K562 (cell line): Measurements from ENCODE around the gene COL6A6. TPM values are rescaled to one million over a fixed set of nuclear protein-coding genes. Genes with fewer than 3 reads are reported as not detected.
A peak's percentile ranks its signal among the peaks of the same experiment; 100 is the strongest.
"Not testable (repeated sequence)": the region's sequence is repeated elsewhere in the genome, so short reads cannot be mapped to it uniquely, and the experiment has no call there.

Experiments used
- ATAC-seq: fragments of 200-7000 bp; cut with Tn5 transposase; 3 replicates; pipeline ENCODE4 v1.9.1; 2020; ENCODE audit warnings: moderate library complexity
- BruUV-seq: library from RNA; stranded (reverse); fragments of 400-500 nt; replicated peaks from 2 replicates; lab custom pipeline; 2021; lab: Mats Ljungman, UMichigan
- CTCF ChIA-PET: fragments of 300-600 bp; formaldehyde crosslinking; extraction: SDS; loops from one replicate; lab custom pipeline; 2021; ENCODE audit warnings: low intra/inter-chr PET ratio; lab: Yijun Ruan, JAX
- POLR2A ChIA-PET: fragments of 300-600, 350-650 bp; sonication (Branson Sonifier 250); formaldehyde crosslinking; extraction: SDS; loops from one replicate; lab custom pipeline; 2021; ENCODE audit warnings: antibody characterized with exemption, inconsistent platforms; lab: Yijun Ruan, JAX
- DNase-seq, 4 experiments: peaks; one replicate each; pipeline versions ENCODE4 v3.0.0 to v3.0.0-alpha.2; 2011 to 2018; ENCODE audit warnings: low spot score in 3 of 4, mixed read lengths in 3 of 4; ENCODE audit errors: extremely low read depth in 1 of 4
- FAIRE-seq: peaks from 2 replicates; lab custom pipeline; 2011; peaks lifted over from hg19 to GRCh38; lab: Jason Lieb, UNC
- H2AFZ ChIP-seq: 2 replicates; pipeline ENCODE4 v1.6.0; 2011; ENCODE audit warnings: low read depth, low read length, control low read depth, inconsistent platforms
- H3K27ac ChIP-seq: fragments of 200-600 bp; 3 replicates; pipeline ENCODE4 v1.8.0; 2011; ENCODE audit warnings: low read depth, mild to moderate bottlenecking, control low read depth, inconsistent platforms, low read length, moderate library complexity, mixed read lengths; ENCODE audit errors: extremely low read depth
- H3K27me3 ChIP-seq, 2 experiments: fragments of 300-600 bp in 1 of 2; 2 replicates in 1 of 2; 3 replicates in 1 of 2; pipeline versions ENCODE4 v1.6.0 to v1.8.0; 2011; ENCODE audit warnings: inconsistent platforms in 2 of 2, low read length in 2 of 2, mild to moderate bottlenecking in 1 of 2, mixed read lengths in 1 of 2, moderate library complexity in 1 of 2; ENCODE audit not compliant: control insufficient read depth in 2 of 2, insufficient read depth in 2 of 2
- H3K36me3 ChIP-seq: fragments of 300-600 bp; 3 replicates; pipeline ENCODE4 v1.8.0; 2011; ENCODE audit warnings: mild to moderate bottlenecking, low read length, inconsistent platforms; ENCODE audit not compliant: control insufficient read depth, insufficient read depth
- H3K4me1 ChIP-seq, 2 experiments: fragments of 200-600 bp in 1 of 2; replicated peaks in 1 of 2; 2 replicates in 1 of 2; 3 replicates in 1 of 2; pipeline versions ENCODE4 v1.5.1 to v1.8.0; 2011; ENCODE audit warnings: inconsistent platforms in 2 of 2, low read length in 2 of 2, mild to moderate bottlenecking in 1 of 2, mixed read lengths in 1 of 2, moderate library complexity in 1 of 2; ENCODE audit not compliant: control insufficient read depth in 2 of 2, insufficient read depth in 2 of 2
- H3K4me2 ChIP-seq: 2 replicates; pipeline ENCODE4 v1.6.1; 2011; ENCODE audit warnings: low read length, control low read depth, inconsistent platforms, mixed read lengths; ENCODE audit not compliant: insufficient read depth
- H3K4me3 ChIP-seq: fragments of 200-600 bp; sonication (generic), shearing (Covaris generic); 2 replicates; pipeline ENCODE4 v1.5.1; 2016; ENCODE audit warnings: control low read depth, inconsistent platforms
- H3K79me2 ChIP-seq: fragments of 200-600 bp; 3 replicates; pipeline ENCODE4 v1.8.0; 2011; ENCODE audit warnings: low read length, inconsistent platforms; ENCODE audit not compliant: control insufficient read depth, insufficient read depth
- H3K9ac ChIP-seq, 2 experiments: 2 replicates each; pipeline versions ENCODE4 v1.6.0 to v1.6.1; 2011; ENCODE audit warnings: low read depth in 2 of 2, low read length in 2 of 2, control low read depth in 1 of 2, inconsistent platforms in 1 of 2, mild to moderate bottlenecking in 1 of 2, mixed read lengths in 1 of 2; ENCODE audit not compliant: insufficient read depth in 1 of 2
- H3K9me1 ChIP-seq: one replicate; pipeline ENCODE4 v1.6.0; 2011; ENCODE audit warnings: inconsistent platforms, mild to moderate bottlenecking, low read length, moderate library complexity; ENCODE audit not compliant: control insufficient read depth, insufficient read depth
- H3K9me3 ChIP-seq: replicated peaks from 2 replicates; pipeline ENCODE4 v1.5.1; 2011; ENCODE audit warnings: low read depth, low read length, inconsistent platforms; ENCODE audit not compliant: control insufficient read depth, insufficient read depth
- H4K20me1 ChIP-seq: replicated peaks from 2 replicates; pipeline ENCODE4 v1.6.1; 2011; ENCODE audit warnings: low read length, inconsistent platforms, mixed read lengths; ENCODE audit not compliant: control insufficient read depth, insufficient read depth
- MNT ChIP-seq, 2 experiments: fragments of 450-650 bp; conservative IDR thresholded peaks; 2 replicates each; pipeline ENCODE4 v1.6.1; 2017; ENCODE audit warnings: mild to moderate bottlenecking in 2 of 2, moderate library complexity in 2 of 2
- WGBS: fragments of 100-300 bp; shearing (Covaris generic); methylation state at CpG from one replicate; pipeline ENCODE4 v1.1.6; 2016; ENCODE audit warnings: low coverage, mixed read lengths; ENCODE audit not compliant: insufficient coverage; ENCODE audit errors: missing lambda C conversion rate; 5-methylcytosine and 5-hydroxymethylcytosine counted together
- in situ Hi-C: fragments of 300-500 bp; cut with MboI; formaldehyde crosslinking; loops from 4 replicates; pipeline ENCODE4 v1.15.0; 2018; ENCODE audit warnings: inconsistent platforms, mixed read lengths
- intact Hi-C: fragments of 100-400 bp; cut with micrococcal nuclease; formaldehyde crosslinking; loops from 2 replicates; pipeline ENCODE4 v1.14.2; 2022
- polyA plus RNA-seq, 8 experiments: library from polyadenylated mRNA; depleted of rRNA in 4 of 8; stranded (reverse) in 5 of 8; unstranded in 3 of 8; fragments of >200 nt; fragmentation: Nextera tagmentation in 2 of 8; fragmentation: Illumina TruSeq in 1 of 8; extraction: Ambion mirVana in 2 of 8; extraction: Trizol in 1 of 8; gene quantifications; 2 replicates each; pipeline versions ENCODE4 v1.2.1 to v1.2.3, GENCODE V29; 2011 to 2014; ENCODE audit warnings: inconsistent platforms in 1 of 8, missing spikeins in 1 of 8
- total RNA-seq, 7 experiments: library from RNA; depleted of rRNA in 6 of 7; stranded (reverse); fragments of >200 nt in 6 of 7; fragmentation: Illumina TruSeq in 2 of 7; extraction: Trizol in 2 of 7; gene quantifications; 2 replicates each; pipeline versions ENCODE4 v1.2.1 to v1.2.3, GENCODE V29; 2011 to 2021; ENCODE audit warnings: low replicate concordance in 1 of 7
- TF ChIP-seq, protein P1 (sequence below): sonication (generic); formaldehyde crosslinking; IDR thresholded peaks from 2 replicates; pipeline ENCODE4 v1.8.1; 2023; ENCODE audit warnings: mild to moderate bottlenecking, missing genetic modification reagents

The COL6A6 gene
- total and polyA plus RNA-seq, 9 of the 15 experiments (the other 6 are each of a cell fraction or from before 2014, with no cell fraction given): 0.03 to 0.04 (median 0.03) TPM; not detected in 4

DNA sequence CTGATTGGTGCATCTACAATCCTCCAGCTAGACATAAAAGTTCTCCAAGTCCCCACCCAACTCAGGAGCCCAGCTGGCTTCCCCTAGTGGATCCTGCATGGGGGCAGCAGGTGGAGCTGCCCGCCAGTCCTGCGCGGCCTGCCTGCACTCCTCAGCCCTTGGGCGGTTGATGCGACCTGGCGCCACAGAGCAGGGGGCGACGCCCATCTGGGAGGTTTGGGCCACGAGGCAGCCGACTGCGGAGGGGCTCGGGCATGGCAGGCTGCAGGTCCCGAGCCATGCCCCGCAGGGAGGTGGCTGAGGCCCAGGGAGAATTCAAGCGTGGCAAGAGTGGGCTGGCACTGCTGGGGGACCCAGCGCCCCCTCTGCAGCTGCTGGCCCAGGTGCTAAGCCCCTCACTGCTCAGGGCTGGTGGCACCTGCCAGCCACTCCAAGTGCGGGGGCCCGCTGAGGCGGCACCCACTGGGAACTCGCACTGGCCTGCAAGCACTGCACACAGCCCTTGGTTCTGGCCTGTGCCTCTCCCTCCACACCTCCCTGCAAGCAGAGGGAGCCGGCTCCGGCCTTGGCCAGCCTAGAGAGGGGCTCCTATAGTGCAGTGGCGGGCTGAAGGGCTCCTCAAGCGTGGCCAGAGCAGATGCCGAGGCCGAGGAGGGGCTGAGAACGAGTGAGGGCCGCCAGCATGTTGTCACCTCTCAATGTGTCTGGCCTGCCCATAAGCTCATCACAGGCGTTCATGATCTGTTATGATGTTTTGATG is 30.1 kb downstream of the COL6A6 start:
- Histone ChIP-seq H3K4me1 (no peaks in the 10 kb centered on the region), H3K36me3 (no peaks in the 10 kb centered on the region), H3K27me3 (no peaks in the 10 kb centered on the region), H3K27ac (no peak overlapping the region), H4K20me1 (no peaks in the 10 kb centered on the region), H3K4me2 (no peak overlapping the region), H2AFZ (no peak overlapping the region), H3K9ac (no peak overlapping the region), H3K4me3 (no peak overlapping the region), H3K9me1 (no peaks in the 10 kb centered on the region), H3K9me3 (no peaks in the 10 kb centered on the region), H3K79me2 (no peaks in the 10 kb centered on the region)
- no peak for ATAC-seq
- intact Hi-C loops (no loop called here), in situ Hi-C loops (no loop called here)
- TF ChIP-seq, protein P1, sequence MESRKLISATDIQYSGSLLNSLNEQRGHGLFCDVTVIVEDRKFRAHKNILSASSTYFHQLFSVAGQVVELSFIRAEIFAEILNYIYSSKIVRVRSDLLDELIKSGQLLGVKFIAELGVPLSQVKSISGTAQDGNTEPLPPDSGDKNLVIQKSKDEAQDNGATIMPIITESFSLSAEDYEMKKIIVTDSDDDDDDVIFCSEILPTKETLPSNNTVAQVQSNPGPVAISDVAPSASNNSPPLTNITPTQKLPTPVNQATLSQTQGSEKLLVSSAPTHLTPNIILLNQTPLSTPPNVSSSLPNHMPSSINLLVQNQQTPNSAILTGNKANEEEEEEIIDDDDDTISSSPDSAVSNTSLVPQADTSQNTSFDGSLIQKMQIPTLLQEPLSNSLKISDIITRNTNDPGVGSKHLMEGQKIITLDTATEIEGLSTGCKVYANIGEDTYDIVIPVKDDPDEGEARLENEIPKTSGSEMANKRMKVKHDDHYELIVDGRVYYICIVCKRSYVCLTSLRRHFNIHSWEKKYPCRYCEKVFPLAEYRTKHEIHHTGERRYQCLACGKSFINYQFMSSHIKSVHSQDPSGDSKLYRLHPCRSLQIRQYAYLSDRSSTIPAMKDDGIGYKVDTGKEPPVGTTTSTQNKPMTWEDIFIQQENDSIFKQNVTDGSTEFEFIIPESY (CRISPR knock-in tag): peak; percentile 47; the same call in 1 of the 2 replicates
- TF ChIP-seq MNT (conservative IDR thresholded peaks at IDR 0.05): no peak
- 46% methylated on average over 11 of the region's 29 CpGs for WGBS
- CTCF ChIA-PET: no interaction called here
- no peak for DNase-seq
- no peak for FAIRE-seq
- no TSS peak for BruUV-seq
- POLR2A ChIA-PET: no interaction called here

GRCh38 chr3:130547680-130548065 is 30.7 kb downstream of the COL6A6 start:
- H3K36me3 ChIP-seq, H4K20me1 ChIP-seq, H3K9me3 ChIP-seq, H2AFZ ChIP-seq, POLR2A ChIA-PET, ATAC-seq, H3K27ac ChIP-seq, FAIRE-seq, H3K79me2 ChIP-seq, intact Hi-C loops, H3K9me1 ChIP-seq, H3K4me2 ChIP-seq, H3K4me1 ChIP-seq, H3K4me3 ChIP-seq, H3K9ac ChIP-seq, in situ Hi-C loops, DNase-seq, H3K27me3 ChIP-seq, BruUV-seq, CTCF ChIA-PET: not testable (repeated sequence)
- 50% methylated on average over 8 of the region's 9 CpGs for WGBS
